Thyroid gland (tissue), 4 donors: ENCODE data around the gene ATP5PO. TPM values are rescaled to one million over a fixed set of nuclear protein-coding genes. Genes with fewer than 3 reads are reported as not detected.

Experiments
- DNase-seq, 2 donors: peaks; one replicate each; pipeline ENCODE4 v3.0.0-alpha.2; 2019
- H3K27ac ChIP-seq, 3 donors: fragments of 200-600 bp; sonication (generic); 1 replicate in 2 of 3; 2 replicates in 1 of 3; pipeline ENCODE4 v1.5.1; 2016 to 2019; ENCODE audit warnings: mild to moderate bottlenecking in 1 of 3, moderate library complexity in 1 of 3
- H3K27me3 ChIP-seq: fragments of 200-600 bp; sonication (generic); one replicate; pipeline ENCODE4 v1.5.1; 2019
- H3K36me3 ChIP-seq, 2 donors: fragments of 200-600 bp; sonication (generic); one replicate each; pipeline ENCODE4 v1.5.1; 2016 to 2019
- H3K4me1 ChIP-seq, 2 donors: fragments of 200-600 bp; sonication (generic); one replicate each; pipeline ENCODE4 v1.5.1; 2017 to 2019
- H3K4me3 ChIP-seq, 3 donors: fragments of 200-600 bp; sonication (generic); replicated peaks in 1 of 3; 1 replicate in 2 of 3; 2 replicates in 1 of 3; pipeline ENCODE4 v1.5.1; 2016; ENCODE audit warnings: mild to moderate bottlenecking in 1 of 3
- H3K9me3 ChIP-seq: fragments of 200-600 bp; sonication (generic); one replicate; pipeline ENCODE4 v1.5.1; 2017
- CTCF ChIP-seq, 6 experiments: fragments of 200-600 bp in 3 of 6; fragments of 450-650 bp in 3 of 6; sonication (generic) in 3 of 6; IDR thresholded peaks; one replicate each; pipeline ENCODE4 v1.5.1; 2016 to 2019; ENCODE audit warnings: antibody characterized with exemption in 6 of 6, mild to moderate bottlenecking in 2 of 6, inconsistent platforms in 1 of 6, moderate library complexity in 1 of 6
- POLR2A ChIP-seq, 2 donors: fragments of 450-650 bp; IDR thresholded peaks; one replicate each; pipeline ENCODE4 v1.6.1; 2017; ENCODE audit warnings: antibody characterized with exemption in 2 of 2, mild to moderate bottlenecking in 2 of 2, moderate library complexity in 1 of 2
- WGBS, 2 donors: methylation state at CpG; one replicate each; pipeline ENCODE4 v1.1.5; 2017; 5-methylcytosine and 5-hydroxymethylcytosine counted together
- intact Hi-C: fragments of 100-400 bp; cut with DNase I; formaldehyde crosslinking; loops from one replicate; pipeline ENCODE4 v1.15.1; 2023
- total RNA-seq, 4 donors: library from RNA; depleted of rRNA; stranded (reverse); fragments of >200 nt; gene quantifications; one replicate each; pipeline ENCODE4 v1.2.3, GENCODE V29; 2016

ATP5PO gene
- total RNA-seq, 4 donors from 2014 or later, result 201 to 300 (median 256) TPM

- intact Hi-C loops, result loop anchor here (10.0 kb wide), 1 partner anchor 165 kb away; the partner anchor contains the start of genes MRPS6 and SLC5A3
- no peaks in the 10 kb centered on the region for H3K9me3 ChIP-seq
- no peaks in the 10 kb centered on the region for H3K27me3 ChIP-seq
- TF ChIP-seq POLR2A (IDR thresholded peaks at IDR 0.05), result no peak
- TF ChIP-seq CTCF (IDR thresholded peaks at IDR 0.05), result no peak
- no peak for DNase-seq
- H3K27ac ChIP-seq, result no peak overlapping the region
- peaks cover 62 to 67% of the 10 kb centered on the region in 2 donors for H3K36me3 ChIP-seq
- H3K4me3 ChIP-seq, result no peak overlapping the region
- H3K4me1 ChIP-seq, result no peaks in the 10 kb centered on the region
- WGBS, 2 donors, result 85 to 86% methylated on average over 6 of the region's 6 CpGs
These were observed 5.8 kb downstream of the ATP5PO start for GRCh38 chr21:33909756-33910155.

- intact Hi-C loops, result no loop called here
- no peaks in the 10 kb centered on the region for H3K9me3 ChIP-seq
- H3K27ac ChIP-seq, result no peak overlapping the region
- peaks cover 72 to 76% of the 10 kb centered on the region in 2 donors for H3K36me3 ChIP-seq
- TF ChIP-seq POLR2A (IDR thresholded peaks at IDR 0.05), result no peak
- TF ChIP-seq CTCF (IDR thresholded peaks at IDR 0.05), result no peak
- no peaks in the 10 kb centered on the region for H3K4me1 ChIP-seq
- no peak overlapping the region for H3K4me3 ChIP-seq
- no peaks in the 10 kb centered on the region for H3K27me3 ChIP-seq
- whole genome bisulfite sequencing, 2 donors, result 81 to 82% methylated on average over 6 of the region's 6 CpGs
- no peak for DNase-seq
These were observed 6.8 kb downstream of the ATP5PO start for GRCh38 chr21:33908760-33909159.

- H3K27ac ChIP-seq, result no peak overlapping the region
- WGBS, 2 donors, result 79 to 91% methylated on average over 5 of the region's 5 CpGs
- intact Hi-C loops, result no loop called here
- H3K27me3 ChIP-seq, result no peaks in the 10 kb centered on the region
- no peaks in the 10 kb centered on the region for H3K4me1 ChIP-seq
- no peaks in the 10 kb centered on the region for H3K9me3 ChIP-seq
- no peak for DNase-seq
- TF ChIP-seq CTCF (IDR thresholded peaks at IDR 0.05) (no peak), POLR2A (IDR thresholded peaks at IDR 0.05) (no peak)
- peaks cover 61% of the 10 kb centered on the region in 2 donors for H3K36me3 ChIP-seq
- no peak overlapping the region for H3K4me3 ChIP-seq
These were observed 11.6 kb downstream of the ATP5PO start for GRCh38 chr21:33904041-33904440.

GRCh38 chr21:33902349-33902748 lies 13.3 kb downstream of the ATP5PO start:
- H3K4me3 ChIP-seq, result no peak overlapping the region
- no peaks in the 10 kb centered on the region for H3K27me3 ChIP-seq
- TF ChIP-seq POLR2A (IDR thresholded peaks at IDR 0.05) (no peak), CTCF (IDR thresholded peaks at IDR 0.05) (no peak)
- intact Hi-C loops, result no loop called here
- no peak for DNase-seq
- 91 to 93% methylated on average over 3 to 6 of the region's 6 CpGs for WGBS, 2 donors
- H3K36me3 ChIP-seq, result peaks cover 44 to 45% of the 10 kb centered on the region in 2 donors
- H3K9me3 ChIP-seq, result no peaks in the 10 kb centered on the region
- no peak overlapping the region for H3K27ac ChIP-seq
- no peaks in the 10 kb centered on the region for H3K4me1 ChIP-seq

- WGBS, 2 donors, result 70 to 73% methylated on average over 11 to 13 of the region's 13 CpGs
- Histone ChIP-seq H3K4me3 (no peak overlapping the region), H3K27ac (no peak overlapping the region), H3K9me3 (no peaks in the 10 kb centered on the region), H3K27me3 (no peaks in the 10 kb centered on the region), H3K36me3 (peaks cover 37 to 38% of the 10 kb centered on the region in 2 donors), H3K4me1 (no peaks in the 10 kb centered on the region)
- intact Hi-C loops, result no loop called here
- peak; percentile 39 to 46 for DNase-seq
- TF ChIP-seq CTCF (IDR thresholded peaks at IDR 0.05) (peak in 4 of 6 experiments; percentile 33 to 54 (median 48)), POLR2A (IDR thresholded peaks at IDR 0.05) (no peak)
These were observed 14.0 kb downstream of the ATP5PO start for GRCh38 chr21:33901412-33902288.
